Daoy (cell line): ENCODE results near the gene MED9. TPM values are rescaled to one million over a fixed set of nuclear protein-coding genes. Genes with fewer than 3 reads are reported as not detected.

Source experiments
- DNase-seq: peaks from one replicate; pipeline ENCODE4 v3.0.0-alpha.2; 2015; ENCODE audit warnings: low read depth
- total RNA-seq: library from RNA; depleted of rRNA; stranded (reverse); fragments of >200 nt; shearing (Covaris generic); gene quantifications from 2 replicates; pipeline ENCODE4 v1.2.3, GENCODE V29; 2014

The MED9 gene
- total RNA-seq, 1 experiment from 2014 or later = 11.9 TPM

DNA sequence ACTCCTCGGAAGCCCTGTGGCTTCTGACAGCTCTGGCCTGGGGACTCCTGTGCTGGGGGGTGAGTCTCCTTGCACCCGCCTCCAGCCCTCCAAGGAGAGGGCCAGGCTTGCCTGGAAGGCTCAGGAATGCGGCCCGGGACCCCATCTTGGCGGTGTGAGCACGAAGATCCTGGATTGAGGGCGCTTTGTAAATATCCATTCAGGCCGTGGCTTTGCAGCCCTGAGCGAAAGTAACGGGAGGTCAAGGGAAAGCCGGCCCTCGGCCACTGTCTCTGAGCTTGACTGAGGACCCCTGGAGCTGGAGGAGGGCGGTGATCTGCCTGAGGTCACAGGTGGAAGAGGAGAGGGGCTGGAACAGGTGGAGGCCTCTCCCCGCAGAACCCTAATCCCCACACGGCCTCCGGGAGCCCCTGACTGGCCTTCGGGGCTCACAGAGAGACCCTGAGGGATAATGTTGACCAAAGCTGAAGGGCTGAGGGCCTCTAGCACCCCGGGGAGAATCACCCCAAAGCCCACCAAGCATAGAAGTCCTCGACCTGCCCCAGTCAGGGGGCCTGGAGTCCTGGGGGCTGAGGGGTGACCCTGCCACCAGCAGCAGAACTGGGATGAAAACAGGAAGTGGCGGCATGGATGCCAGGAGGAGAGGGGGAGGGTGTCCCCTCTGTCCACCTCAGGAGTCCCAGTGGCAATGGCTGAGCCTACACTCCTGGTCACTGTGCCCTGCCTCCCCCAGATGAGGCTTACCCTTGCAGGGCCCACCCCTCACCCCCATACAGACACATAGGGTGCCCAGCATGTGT is 27.7 kb downstream of the MED9 start:
- DNase-seq = no peak

DNA sequence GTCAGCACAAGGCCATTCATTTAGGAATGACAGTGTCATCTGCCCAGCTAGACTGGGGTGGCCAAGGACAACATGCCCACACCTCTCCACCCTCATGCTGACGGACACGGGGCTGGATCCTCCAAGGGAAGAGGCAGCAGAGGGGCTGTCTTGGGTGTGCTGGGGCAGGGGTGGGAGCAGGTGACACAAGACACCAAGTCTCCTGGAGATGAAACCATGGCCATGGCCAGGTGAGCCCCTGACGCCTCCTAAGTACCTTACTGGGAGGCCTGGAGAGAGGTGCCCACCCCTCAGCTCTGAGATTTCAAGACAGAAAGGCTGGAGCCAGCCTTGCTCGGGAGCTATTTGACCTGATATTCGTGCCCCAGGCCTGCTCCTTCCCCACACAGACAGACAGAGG is 28.4 kb downstream of the MED9 start:
- DNase-seq = no peak

DNA sequence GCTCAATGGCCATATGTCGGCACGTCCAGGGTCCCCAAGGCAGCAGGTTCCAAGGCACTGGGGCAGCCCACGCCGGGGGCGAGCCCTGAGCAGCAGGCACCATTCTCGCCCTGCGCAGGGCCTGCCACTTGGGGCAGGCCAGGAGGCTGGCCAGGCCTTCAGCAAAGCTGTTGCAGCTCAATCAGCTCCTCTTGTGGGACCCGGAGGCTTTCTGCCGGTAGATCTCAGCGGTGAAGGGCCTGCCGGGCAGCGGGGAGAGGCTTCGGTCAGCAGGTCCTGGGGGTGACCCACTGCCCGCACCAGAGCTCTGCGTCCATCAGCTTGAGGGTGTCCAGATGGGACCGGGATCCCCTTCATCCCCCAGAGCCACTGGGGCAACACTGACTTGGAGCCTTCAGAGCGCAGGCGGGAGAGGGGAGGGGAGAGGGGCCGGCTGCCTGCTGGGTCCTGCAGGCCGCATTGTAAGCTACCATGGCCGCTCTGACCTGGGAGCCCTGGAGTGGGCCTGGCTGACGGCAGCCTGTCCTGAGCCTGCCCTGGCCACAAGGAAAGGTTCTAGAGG is 28.9 kb downstream of the MED9 start:
- no peak for DNase-seq

DNA sequence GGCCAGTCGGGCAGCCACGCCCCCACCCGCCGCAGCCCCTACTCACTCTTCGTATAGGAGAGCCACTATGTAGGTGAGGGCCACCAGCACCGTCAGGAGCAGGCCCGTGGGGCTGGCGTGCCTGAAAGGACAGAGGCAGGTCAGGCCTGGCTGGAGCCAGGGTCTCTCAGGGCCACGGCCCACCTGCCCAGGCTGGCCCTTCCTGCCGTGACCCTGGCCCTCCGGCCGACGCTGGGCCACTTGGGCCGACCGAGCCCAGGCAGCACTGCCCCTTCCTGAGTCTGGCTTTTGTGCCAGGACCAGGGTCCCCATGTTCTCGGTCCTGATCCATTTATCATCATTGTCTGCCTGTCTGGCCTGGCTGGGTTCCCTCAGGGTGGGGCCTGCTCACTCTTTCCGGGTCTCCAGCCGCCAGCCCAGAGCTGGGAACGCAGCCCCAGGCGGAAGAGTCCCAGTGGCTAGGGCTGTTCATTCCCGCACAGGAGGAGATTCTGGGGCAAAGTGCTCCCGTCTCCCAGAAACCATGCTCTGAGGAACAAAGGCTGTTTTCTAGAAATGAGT is 29.5 kb downstream of the MED9 start:
- DNase-seq = no peak

DNA sequence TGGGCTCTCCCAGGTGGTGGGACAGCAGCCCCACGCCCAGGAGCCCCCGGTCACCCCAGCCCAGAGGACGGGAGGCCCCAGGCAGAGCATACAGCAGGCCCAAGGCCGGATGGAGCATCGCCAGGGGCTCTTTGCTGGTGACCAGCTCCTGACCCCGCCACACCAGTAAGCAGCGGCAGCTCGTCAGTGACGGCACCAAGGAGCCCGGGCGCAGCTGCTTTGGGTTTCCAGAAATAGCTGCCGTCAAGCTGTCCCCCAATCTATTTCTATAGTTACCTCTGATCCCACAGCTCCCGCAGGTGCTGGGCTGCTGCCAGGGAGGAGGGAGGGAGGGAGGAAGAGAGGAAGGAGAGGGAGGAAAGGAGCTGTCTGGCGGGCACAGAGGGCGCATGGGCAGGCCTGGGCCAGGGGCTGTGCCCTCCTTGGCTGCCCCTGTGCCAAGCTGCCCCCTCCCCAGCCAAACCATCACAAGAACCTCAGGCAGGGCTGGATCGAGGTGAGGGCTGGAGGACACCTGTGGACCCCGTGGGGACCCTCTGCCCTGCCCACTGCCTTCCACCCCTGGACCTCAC is 30.2 kb downstream of the MED9 start:
- no peak for DNase-seq

DNA sequence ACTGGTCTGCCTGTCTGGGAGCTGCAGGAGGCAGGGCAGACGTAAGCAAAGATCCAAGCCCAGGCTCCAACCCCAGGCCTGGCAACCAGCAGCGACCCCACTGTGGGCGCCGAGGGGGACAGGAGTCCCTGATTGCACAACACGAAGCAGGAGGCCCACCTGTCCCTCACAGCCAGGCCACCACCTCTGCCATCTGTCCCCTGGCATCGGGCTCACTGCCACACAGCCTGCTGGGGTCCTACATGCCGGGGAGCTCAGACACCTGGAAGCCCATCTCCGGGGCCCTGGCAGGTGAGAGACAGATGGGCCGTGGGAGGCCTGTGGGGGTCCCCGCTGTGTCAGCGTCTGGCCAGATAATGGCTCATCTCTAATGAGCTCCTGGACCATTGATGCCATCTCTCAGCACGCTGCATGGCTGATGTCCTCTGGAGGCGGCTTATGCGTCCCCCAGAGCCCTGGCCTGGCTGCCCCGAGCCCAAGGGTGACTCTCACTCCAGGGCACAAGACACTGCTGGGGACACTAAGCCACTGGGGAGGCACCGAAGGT is 30.7 kb downstream of the MED9 start:
- DNase-seq = no peak

DNA sequence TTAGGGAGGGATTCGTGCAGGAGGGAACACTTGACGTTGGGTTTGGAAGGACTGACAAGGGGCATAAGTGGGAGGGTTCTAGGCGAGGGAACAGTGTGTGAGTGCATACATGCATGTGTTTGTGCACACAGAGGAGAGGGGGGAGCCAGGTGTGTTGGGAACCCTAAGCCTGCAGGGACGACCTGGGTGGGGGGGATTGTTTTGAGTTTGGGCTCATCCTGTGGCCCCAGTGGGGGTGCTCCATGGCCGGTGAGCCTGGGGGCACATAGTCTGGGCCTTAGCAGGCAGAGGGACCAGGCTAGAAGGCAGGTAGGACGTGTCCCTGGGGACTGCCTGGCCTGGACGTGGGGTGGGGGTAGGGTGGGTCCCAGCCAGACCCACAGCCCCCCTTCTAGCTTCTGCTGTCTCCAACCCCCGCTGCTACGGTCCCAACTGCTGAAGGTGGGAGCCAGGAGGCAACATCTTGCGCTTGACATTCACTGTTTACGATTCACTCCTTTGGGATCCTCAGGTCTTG is 31.3 kb downstream of the MED9 start:
- no peak for DNase-seq

DNA sequence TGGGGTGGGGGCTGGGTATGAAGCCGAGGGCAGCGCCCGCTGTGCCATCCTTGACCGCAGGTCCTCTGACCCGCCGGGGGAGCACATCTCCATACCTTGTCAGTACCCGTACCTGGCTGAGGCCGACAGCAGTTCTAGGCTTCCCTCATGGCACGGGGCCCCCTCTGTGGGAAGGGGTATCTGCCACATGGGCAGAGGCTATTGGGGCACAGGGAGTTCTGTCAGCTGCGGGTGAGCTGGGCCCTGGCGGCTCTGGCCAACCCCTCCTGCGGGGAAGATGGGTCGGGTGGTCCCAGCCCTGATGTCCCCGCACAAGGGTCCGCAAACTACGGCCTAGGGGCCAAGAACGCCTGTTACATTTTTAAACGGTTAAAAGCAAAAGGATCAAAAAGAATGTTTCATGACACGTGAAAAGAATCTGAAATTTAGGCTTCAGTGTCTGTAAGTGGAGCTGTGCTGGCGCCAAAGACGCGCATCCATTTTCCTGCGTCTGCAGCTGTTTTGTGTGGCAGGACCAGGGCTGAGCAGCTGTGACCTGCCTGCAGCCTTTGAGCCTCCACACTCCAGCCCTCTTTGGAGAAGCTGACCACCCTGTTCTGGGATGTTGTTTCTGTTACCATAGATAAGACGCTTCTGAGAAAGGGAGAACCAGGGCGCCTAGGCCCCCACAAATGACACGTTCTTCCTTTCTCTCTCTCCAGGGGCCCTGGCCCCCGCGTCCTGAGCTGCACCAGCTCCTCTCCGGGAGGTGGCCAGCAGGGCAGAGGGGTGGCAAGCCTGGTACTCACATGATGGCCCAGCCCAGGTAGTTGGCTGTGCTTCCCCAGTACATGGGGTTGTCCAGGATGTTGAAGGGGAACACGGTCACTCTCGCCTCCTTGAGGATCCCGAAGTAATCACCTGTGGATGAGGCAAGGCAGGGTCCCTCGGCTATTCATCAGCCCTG is 32.1 kb downstream of the MED9 start:
- no peak for DNase-seq

DNA sequence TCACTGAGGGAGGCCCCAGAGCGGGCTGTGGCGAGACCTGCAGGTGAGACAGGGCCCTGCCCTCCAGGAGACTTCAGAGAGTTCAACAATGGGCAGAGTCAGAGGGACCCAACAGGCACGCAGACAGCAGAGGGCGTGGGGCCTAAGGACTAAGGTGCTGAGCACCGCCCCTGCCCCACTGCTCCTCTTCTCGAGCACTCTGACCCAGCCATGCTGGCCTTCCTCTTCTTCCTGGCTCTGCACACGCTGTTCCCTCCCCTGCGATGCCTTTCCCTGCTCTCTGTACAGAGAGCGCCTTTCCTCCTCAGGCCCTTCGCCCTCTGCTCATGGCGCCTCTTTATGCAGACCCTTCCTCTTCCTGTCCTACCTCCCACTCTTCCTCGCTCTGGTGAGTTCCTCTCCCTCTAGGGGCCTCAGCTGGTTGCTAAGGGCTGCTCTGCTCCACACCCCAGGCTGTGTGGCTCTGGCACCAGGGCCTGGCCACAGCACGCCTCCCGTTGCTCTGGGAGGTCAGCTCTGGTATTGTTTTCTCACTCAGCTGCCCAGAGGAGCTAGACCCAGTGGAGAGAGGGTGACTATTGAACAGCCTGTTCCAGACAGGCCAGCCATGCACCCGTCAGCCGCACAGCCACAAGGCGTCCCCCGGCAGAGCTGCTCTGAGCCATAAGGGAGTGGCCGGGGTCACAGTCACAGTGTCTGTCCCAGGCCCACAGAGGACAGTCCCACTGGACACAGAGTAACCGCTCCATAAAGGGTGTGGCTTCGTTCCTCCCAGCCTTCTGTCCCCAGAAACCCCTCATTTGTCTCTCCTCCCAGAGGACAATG is 33.0 kb downstream of the MED9 start:
- no peak for DNase-seq

DNA sequence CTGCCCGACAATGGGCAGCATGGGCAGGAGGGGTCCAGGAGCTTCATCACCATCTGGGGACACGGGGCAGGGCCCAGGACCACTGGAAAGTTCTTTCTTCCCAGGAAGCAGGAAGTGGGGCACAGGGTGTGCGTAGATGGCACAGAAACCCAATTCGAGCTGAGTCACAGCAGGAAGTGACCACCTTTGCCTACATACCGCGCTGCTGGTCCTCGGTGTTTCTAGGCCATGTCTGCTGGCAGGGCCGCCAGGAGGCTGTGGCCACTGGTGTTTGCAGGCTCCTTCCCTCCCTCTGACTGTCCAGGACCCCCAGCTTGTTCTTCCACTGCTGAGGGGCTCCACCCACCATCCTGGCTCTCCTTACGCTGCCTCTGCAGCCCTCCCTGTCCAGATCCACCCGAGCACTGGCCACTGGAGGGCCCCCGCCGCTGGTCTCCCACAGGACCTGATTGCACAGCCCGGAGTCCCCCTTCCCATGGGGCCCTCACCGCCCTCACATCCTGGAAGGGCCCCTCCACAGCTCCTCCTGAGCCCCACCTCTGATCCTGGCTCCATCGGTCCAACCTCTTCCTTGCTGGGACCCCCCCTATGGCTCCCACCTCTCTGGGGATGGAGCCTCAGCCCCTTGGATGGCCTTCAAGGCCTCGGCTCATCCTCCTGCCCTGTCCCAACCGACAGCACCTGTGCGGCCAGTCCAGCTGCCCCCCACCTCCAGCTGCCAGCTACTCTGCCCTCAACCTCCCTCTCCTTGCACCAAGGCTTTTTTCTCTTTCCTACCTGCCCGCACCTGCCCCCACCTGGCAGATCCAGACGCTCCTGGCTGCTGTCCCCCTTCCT is 33.9 kb downstream of the MED9 start:
- peak; percentile 51 for DNase-seq

DNA sequence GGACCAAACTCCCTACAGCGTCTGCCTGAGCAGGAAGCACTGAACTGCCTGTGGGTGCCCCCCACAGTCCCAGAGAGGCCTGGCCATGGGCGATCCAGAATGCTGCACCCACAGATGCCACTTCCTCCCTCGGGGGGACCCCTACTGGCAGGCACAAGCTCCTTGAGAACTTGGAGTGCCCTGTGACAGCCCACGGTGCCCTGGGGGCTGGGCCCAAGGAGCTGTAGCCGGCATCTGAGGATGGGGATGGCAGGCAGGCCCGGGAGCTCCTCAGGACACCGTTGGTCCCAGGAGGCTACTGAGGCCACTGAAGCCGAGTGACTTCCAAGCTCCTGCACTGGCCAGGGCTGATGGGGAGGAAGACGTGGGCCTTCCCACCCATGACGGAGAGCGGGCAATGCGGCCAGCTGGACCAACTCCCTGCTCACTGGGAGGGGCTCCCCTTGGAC is 34.5 kb downstream of the MED9 start:
- DNase-seq = no peak

DNA sequence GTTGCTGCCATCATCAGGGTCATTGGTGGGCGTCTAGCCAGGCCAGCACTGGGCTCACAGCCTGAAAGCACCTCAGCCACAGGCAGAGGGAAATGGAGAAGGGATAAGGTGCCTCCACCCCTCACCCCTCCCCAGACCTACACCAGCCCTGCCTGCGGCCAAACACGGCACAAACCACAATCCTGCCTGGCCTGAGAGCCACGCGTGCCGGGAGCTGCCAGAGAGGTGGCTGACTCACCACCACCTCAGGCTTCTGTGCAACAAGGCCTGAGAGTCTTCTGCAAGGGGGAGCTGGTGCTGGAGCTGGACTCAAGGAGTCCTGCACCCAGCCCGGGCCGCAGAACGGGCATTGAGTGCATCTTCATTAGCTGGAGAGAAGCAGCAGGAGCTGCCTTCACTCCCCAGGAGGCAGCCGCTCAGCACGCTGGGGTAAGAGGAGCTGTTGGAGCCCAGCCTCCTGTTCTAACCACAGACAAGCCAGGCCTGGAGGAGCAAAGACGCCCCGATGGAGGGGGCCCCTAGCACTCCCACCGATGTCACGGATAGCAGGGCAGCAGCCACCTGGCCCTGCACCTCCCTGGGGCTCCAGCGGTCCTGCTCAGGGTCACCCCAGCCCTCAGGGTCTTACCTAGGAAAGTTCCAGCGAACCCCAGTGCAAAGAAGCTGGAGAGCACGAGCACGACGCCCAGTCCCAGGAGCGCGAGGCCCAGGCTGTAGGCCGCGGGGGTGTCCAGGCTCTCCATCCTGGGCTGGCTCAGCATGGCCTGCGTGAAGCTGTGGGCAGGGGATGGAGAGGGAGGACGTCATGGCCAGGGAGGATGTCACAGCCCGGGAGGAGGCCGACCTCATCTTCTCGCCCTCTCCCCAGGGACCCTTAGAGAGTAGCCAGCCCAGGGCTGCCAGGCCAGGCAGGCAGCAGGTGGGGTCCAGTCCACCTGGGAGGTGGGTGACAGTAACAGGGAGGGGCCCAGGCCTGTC is 35.4 kb downstream of the MED9 start:
- DNase-seq = peak; percentile 96

DNA sequence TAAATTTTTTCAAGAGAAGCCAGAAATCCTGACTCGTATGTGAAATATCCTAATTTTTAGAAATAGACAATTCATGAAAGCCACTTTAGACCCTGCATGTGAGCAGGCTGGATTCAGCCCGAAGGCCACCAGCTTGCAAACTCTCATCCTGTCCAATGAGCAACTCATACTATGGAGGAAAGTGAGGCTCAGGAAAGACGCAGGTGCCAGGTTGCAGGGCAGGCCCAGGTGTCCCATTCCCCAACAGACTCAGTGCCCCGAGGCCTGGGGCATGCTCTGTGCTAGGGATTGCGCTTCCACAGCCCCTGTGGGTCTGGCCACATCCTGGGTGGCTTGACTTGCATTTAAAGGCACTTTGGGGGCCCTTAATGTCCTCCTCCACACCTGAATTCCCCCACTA is 36.1 kb downstream of the MED9 start:
- no peak for DNase-seq

DNA sequence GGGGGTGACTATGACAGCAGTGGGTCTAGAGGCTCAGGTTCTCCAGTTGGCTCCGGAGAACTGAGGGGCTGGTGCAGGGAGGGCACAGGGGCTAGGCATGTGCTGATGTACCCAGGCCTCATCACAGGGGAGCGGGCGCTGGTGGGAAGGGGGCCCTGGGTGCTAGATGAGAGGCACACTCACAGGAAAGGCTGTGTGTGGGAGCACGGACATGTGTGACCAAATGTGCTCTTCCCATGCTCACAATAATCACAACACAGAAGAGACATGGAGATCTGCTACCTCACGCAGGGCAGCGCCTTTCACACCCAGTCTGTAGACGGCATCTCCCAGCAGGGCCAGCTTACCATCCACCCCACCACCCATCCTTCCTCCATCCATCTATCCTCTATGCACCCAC is 36.8 kb downstream of the MED9 start:
- DNase-seq = no peak

DNA sequence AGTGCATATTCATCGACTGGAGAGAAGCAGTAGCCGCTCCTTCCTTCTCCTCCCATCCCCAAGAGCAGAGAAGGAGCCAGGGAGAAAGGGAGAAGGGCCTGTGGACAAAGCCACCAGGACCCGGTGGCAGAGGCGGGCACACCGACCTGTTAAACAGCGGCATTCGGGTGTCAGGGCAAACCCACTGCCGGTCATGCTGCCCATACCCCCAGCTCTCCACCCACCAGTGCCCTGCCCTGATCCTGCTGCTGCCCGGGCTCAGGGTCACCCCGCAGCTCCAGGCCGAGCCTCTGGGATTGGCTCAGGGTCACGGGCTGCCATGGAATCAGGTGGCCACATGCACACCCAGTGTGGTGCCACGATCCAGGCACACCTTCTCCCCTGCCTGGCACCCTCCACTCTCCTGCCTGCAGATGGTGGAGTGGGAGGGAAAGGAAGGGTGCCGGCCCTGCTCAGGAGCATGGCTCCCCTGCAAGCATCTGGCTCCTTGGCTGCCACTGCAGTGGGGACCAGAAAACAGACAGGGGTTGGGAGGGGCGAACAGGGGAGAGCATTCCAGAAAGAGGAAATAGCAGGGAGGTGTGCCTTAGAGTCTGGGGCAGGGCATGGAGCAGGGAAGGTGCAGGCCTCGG is 37.7 kb downstream of the MED9 start:
- no peak for DNase-seq

DNA sequence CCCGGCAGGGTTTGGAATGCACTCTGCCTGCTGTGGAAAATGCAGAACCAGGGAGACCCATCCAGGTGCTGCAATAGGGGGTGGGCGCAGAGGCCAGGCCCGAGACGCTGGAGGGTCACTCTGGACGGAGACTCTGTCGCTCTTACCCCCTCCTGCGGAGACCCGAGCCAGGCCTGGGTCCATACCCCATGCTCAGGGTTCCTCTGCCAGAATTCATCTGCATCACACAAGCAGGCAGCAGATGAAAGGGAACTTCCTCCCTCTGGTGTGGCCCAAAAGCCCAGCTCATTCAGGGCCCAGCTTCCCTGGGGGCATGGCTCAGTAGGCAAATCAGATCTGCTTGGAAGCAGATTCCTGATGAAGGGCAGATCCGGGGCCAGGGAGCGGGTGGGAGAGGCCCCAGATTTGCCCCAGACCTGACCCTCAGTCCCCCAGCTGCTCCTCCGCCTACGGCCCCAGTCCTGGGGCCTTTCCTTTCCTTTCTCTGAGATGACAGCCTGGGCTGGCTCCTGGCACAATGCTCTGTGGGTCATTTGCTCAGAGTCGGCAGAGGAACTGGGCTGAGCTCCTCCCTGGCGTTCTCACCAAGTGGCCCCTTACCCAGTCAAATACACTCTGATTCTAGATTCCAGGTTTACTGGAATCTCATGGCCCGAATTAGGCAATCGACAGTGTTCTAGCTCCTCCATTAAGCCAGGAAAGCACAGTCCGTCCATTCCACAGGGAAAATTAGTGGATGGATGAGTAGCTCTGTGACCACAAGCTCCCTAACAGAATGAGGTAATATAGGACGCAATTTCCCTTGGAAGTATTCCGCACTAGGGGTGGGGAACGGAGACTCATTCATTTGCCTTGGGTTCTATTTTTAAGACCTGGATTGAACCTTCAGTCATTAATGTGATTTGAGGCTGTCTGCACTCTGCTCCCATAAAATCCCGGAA is 38.5 kb downstream of the MED9 start:
- peak; percentile 81 for DNase-seq
